HTERT RPE-1 (cell line): ENCODE data around the gene PRKN.

Experiments
- in situ Hi-C: fragments of 300-500 bp; cut with MboI; formaldehyde crosslinking; loops from 4 replicates; pipeline ENCODE4 v1.14.3; 2020; ENCODE audit warnings: low sequenced_read_pairs

The PRKN gene

GRCh38 chr6:162727322-162728182 lies at the start of gene PRKN, which contains the start of gene PACRG:
TSS of gene PRKN (minus strand) at chr6:162727766.
TSS of gene PACRG (plus strand) at chr6:162727974.
- in situ Hi-C loops, result no loop called here

GRCh38 chr6:162777091-162777490 lies 49.5 kb upstream of the PRKN start:
- in situ Hi-C loops, result no loop called here

GRCh38 chr6:162773996-162774395 lies 46.4 kb upstream of the PRKN start:
- in situ Hi-C loops, result no loop called here

- in situ Hi-C loops, result no loop called here
Observed at GRCh38 chr6:162772466-162772865, 44.9 kb upstream of the PRKN start.

- in situ Hi-C loops, result no loop called here
Observed at GRCh38 chr6:162770955-162771354, 43.4 kb upstream of the PRKN start.

GRCh38 chr6:162770136-162770535 lies 42.6 kb upstream of the PRKN start:
- in situ Hi-C loops, result no loop called here

- in situ Hi-C loops, result no loop called here
Observed at GRCh38 chr6:162753775-162754174, 26.2 kb upstream of the PRKN start.

GRCh38 chr6:162751211-162751859 lies 23.8 kb upstream of the PRKN start:
- in situ Hi-C loops, result no loop called here

GRCh38 chr6:162750776-162751175 lies 23.2 kb upstream of the PRKN start:
- in situ Hi-C loops, result no loop called here

- in situ Hi-C loops, result no loop called here
Observed at GRCh38 chr6:162736961-162737360, 9.4 kb upstream of the PRKN start.

GRCh38 chr6:162733489-162733888 lies 5.9 kb upstream of the PRKN start:
- in situ Hi-C loops, result no loop called here

GRCh38 chr6:162730502-162730901 lies 2.9 kb upstream of the PRKN start:
- in situ Hi-C loops, result no loop called here

- in situ Hi-C loops, result no loop called here
Observed at GRCh38 chr6:162728706-162729105, 1.1 kb upstream of the PRKN start.

GRCh38 chr6:162728197-162728596 lies 631 bp upstream of the PRKN start:
- in situ Hi-C loops, result no loop called here

GRCh38 chr6:162726947-162727321 lies 632 bp downstream of the PRKN start:
- in situ Hi-C loops, result no loop called here

GRCh38 chr6:162722633-162723032 lies 4.9 kb downstream of the PRKN start:
- in situ Hi-C loops, result no loop called here

- in situ Hi-C loops, result no loop called here
Observed at GRCh38 chr6:162722226-162722625, 5.3 kb downstream of the PRKN start.

- in situ Hi-C loops, result no loop called here
Observed at GRCh38 chr6:162721404-162721687, 6.2 kb downstream of the PRKN start.

- in situ Hi-C loops, result no loop called here
Observed at GRCh38 chr6:162719528-162719927, 8.0 kb downstream of the PRKN start.

GRCh38 chr6:162715601-162716000 lies 12.0 kb downstream of the PRKN start:
- in situ Hi-C loops, result no loop called here

GRCh38 chr6:162713974-162714780 lies 13.4 kb downstream of the PRKN start:
- in situ Hi-C loops, result no loop called here

GRCh38 chr6:162712694-162713093 lies 14.9 kb downstream of the PRKN start:
- in situ Hi-C loops, result no loop called here
